Peyer's patch (tissue), 4 donors: Measurements from ENCODE around the gene KLRC4.

Experiments
- CTCF ChIP-seq, 6 experiments: fragments of 450-650 bp in 4 of 6; fragments of 200-600 bp in 2 of 6; sonication (generic) in 1 of 6; IDR thresholded peaks; one replicate each; pipeline ENCODE4 v1.5.1; 2017 to 2019; ENCODE audit warnings: antibody characterized with exemption in 6 of 6, mild to moderate bottlenecking in 3 of 6, moderate library complexity in 1 of 6
- POLR2A ChIP-seq, 2 donors: fragments of 450-650 bp; IDR thresholded peaks; one replicate each; pipeline ENCODE4 v1.5.1; 2017; ENCODE audit warnings: antibody characterized with exemption in 2 of 2, mild to moderate bottlenecking in 2 of 2, moderate library complexity in 2 of 2

- TF ChIP-seq CTCF (IDR thresholded peaks at IDR 0.05) (no peak), POLR2A (IDR thresholded peaks at IDR 0.05) (no peak)
Observed at GRCh38 chr12:10374624-10375018, 34.9 kb downstream of the KLRC4 start.
